ENCODE results near the gene PLGRKT. TPM values are rescaled to one million over a fixed set of nuclear protein-coding genes. Genes with fewer than 3 reads are reported as not detected.

The PLGRKT gene
- polyA plus RNA-seq, 3 donors = 4.6 to 19.7 (median 14.8) TPM

- peaks cover 12 to 15% of the 10 kb centered on the region in 2 donors for H3K36me3 Mint-ChIP-seq
- no peak for TF ChIP-seq CTCF (IDR thresholded peaks at IDR 0.05)
- no peaks in the 10 kb centered on the region for H3K4me1 Mint-ChIP-seq
- Histone ChIP-seq H3K79me2 (ENCODE audit: insufficient read depth, low read length) (no peaks in the 10 kb centered on the region), H2AFZ (ENCODE audit: insufficient read depth, low read depth, low read length, poor library complexity, severe bottlenecking) (no peak overlapping the region), H3K9me3 (replicated peaks in 1 of 2; ENCODE audit: control insufficient read depth in 1 of 2, insufficient read depth in 1 of 2, low read length in 2 of 2) (no peaks in the 10 kb centered on the region), H3K4me3 (replicated peaks in 1 of 3; ENCODE audit: low read depth in 2 of 3, low read length in 3 of 3) (no peak overlapping the region), H3K9ac (ENCODE audit: insufficient read depth, low read length, poor library complexity, severe bottlenecking) (no peak overlapping the region), H3K27me3 (ENCODE audit: control insufficient read depth in 2 of 2, insufficient read depth in 2 of 2, low read length in 2 of 2) (no peaks in the 10 kb centered on the region), H3K4me1 (ENCODE audit: control insufficient read depth in 1 of 2, insufficient read depth in 2 of 2, low read length in 2 of 2) (no peaks in the 10 kb centered on the region), H3K36me3 (replicated peaks in 1 of 2; ENCODE audit: control insufficient read depth in 1 of 2, insufficient read depth in 2 of 2, low read length in 2 of 2) (no peaks in the 10 kb centered on the region), H4K20me1 (ENCODE audit: insufficient read depth, low read length) (no peaks in the 10 kb centered on the region), H3K4me2 (replicated peaks; ENCODE audit: extremely low read depth, low read length, poor library complexity, severe bottlenecking) (no peak overlapping the region), H3K27ac (ENCODE audit: low read depth in 1 of 2, low read length in 2 of 2) (no peak overlapping the region)
- DNase-seq = no peak
- H3K27me3 Mint-ChIP-seq (ENCODE audit: low read depth in 3 of 3) = no peaks in the 10 kb centered on the region
- intact Hi-C loops (cut with micrococcal nuclease) = loop anchor here in 1 of 2 donors (1.0 kb wide), 1 partner anchor 11 kb away; no protein-coding TSS in a partner anchor
- WGBS (ENCODE audit: insufficient coverage) = 85% methylated on average over 1 of the region's 3 CpGs
- peak overlapping the region in 1 of 7 donors; percentile 11 for H3K27ac Mint-ChIP-seq
- H3K9me3 Mint-ChIP-seq = peaks cover 1 to 7% (median 2%) of the 10 kb centered on the region in 7 donors
- H3K4me3 Mint-ChIP-seq = no peak overlapping the region
Measured at GRCh38 chr9:5428172-5428571, 9.6 kb downstream of the PLGRKT start.

DNA sequence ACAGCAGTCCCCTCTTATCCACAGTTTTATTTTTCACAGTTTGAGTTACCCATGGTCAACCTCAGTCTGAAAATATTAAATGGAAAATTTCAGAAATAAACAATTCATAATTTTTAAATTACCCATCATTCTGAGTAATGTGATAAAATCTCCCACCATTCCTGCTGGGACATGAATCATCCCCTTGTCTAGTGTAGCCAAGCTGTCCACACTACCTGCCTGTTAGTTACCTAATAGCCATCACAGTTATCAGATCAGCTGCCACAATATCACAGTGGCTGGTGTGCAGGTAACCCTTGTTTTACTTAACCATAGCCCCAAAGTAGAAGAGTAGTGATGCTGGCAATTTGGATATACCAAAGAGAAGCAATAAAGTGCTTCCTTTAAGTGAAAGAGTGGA is 10.7 kb downstream of the PLGRKT start:
- no peak overlapping the region for H3K27ac Mint-ChIP-seq
- H3K27me3 ChIP-seq (ENCODE audit: control insufficient read depth in 2 of 2, insufficient read depth in 2 of 2, low read length in 2 of 2) = no peaks in the 10 kb centered on the region
- TF ChIP-seq CTCF (IDR thresholded peaks at IDR 0.05) = no peak

More for the DNA sequence above, 10.7 kb downstream of the PLGRKT start:
- Histone ChIP-seq H3K27ac (ENCODE audit: low read depth in 1 of 2, low read length in 2 of 2) (no peak overlapping the region), H3K79me2 (ENCODE audit: insufficient read depth, low read length) (no peaks in the 10 kb centered on the region), H4K20me1 (ENCODE audit: insufficient read depth, low read length) (no peaks in the 10 kb centered on the region), H3K4me1 (ENCODE audit: control insufficient read depth in 1 of 2, insufficient read depth in 2 of 2, low read length in 2 of 2) (no peaks in the 10 kb centered on the region), H3K4me2 (replicated peaks; ENCODE audit: extremely low read depth, low read length, poor library complexity, severe bottlenecking) (no peak overlapping the region), H3K9ac (ENCODE audit: insufficient read depth, low read length, poor library complexity, severe bottlenecking) (no peak overlapping the region), H2AFZ (ENCODE audit: insufficient read depth, low read depth, low read length, poor library complexity, severe bottlenecking) (no peak overlapping the region), H3K9me3 (replicated peaks in 1 of 2; ENCODE audit: control insufficient read depth in 1 of 2, insufficient read depth in 1 of 2, low read length in 2 of 2) (no peaks in the 10 kb centered on the region), H3K36me3 (replicated peaks in 1 of 2; ENCODE audit: control insufficient read depth in 1 of 2, insufficient read depth in 2 of 2, low read length in 2 of 2) (no peaks in the 10 kb centered on the region), H3K4me3 (replicated peaks in 1 of 3; ENCODE audit: low read depth in 2 of 3, low read length in 3 of 3) (no peak overlapping the region)
- H3K9me3 Mint-ChIP-seq = no peaks in the 10 kb centered on the region
- H3K27me3 Mint-ChIP-seq (ENCODE audit: low read depth in 3 of 3) = no peaks in the 10 kb centered on the region
- H3K36me3 Mint-ChIP-seq = peaks cover 6 to 9% of the 10 kb centered on the region in 2 donors
- no peaks in the 10 kb centered on the region for H3K4me1 Mint-ChIP-seq
- intact Hi-C loops (cut with micrococcal nuclease) = no loop called here
- no peak for DNase-seq
- H3K4me3 Mint-ChIP-seq = no peak overlapping the region
